ENCODE measurements around the gene LTN1.
A peak's percentile ranks its signal among the peaks of the same experiment; 100 is the strongest.
"Not testable (repeated sequence)": the region's sequence is repeated elsewhere in the genome, so short reads cannot be mapped to it uniquely, and the experiment has no call there.

LTN1 gene

DNA sequence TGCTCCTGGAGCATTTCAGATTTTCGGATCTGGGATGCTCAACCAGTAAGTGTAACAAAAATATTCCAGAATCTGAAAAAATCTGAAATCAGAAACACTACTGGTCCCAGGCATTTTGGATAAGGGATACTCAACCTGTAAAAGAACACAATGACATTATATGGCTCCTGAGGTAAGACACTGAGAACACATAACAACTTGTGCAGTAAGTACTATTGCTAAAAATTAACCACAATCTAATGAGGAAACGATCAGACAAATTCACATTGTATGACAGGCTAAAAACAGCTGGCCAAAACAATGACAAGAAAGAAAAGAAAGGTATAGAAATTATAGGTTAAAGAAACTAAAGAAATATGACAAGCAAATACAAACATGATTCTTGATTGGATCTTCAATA is 54.9 kb downstream of the LTN1 start:
- ChIA-PET POLR2A (no interaction called here), CTCF (no interaction called here)
- no peaks in the 10 kb centered on the region for H3K9me3 ChIP-seq (ENCODE audit: control extremely low read depth in 1 of 5, control insufficient read depth in 4 of 5, insufficient read depth in 2 of 5, low read depth in 1 of 5, low read length in 4 of 5)
- no peaks in the 10 kb centered on the region for H3K27me3 ChIP-seq (replicated peaks in 2 of 5; ENCODE audit: control insufficient read depth in 4 of 5, insufficient read depth in 5 of 5, low read length in 4 of 5)
- H3K4me1 ChIP-seq (ENCODE audit: control extremely low read depth in 1 of 4, control insufficient read depth in 4 of 4, insufficient read depth in 4 of 4, low read length in 3 of 4) = peaks cover 0 to 7% (median 2%) of the 10 kb centered on the region in 4 experiments
- H3K36me3 ChIP-seq (ENCODE audit: control insufficient read depth in 4 of 4, insufficient read depth in 4 of 4, low read length in 3 of 4) = peaks cover 7 to 30% (median 24%) of the 10 kb centered on the region in 4 experiments
- DNase-seq = no peak
- H3K27ac ChIP-seq (ENCODE audit: insufficient read depth in 1 of 2, low read depth in 1 of 2, low read length in 2 of 2, poor library complexity in 1 of 2, severe bottlenecking in 2 of 2) = no peak overlapping the region
- 86% methylated on average over 1 of the region's 2 CpGs for WGBS (ENCODE audit: insufficient coverage)
- no peak overlapping the region for H3K4me3 ChIP-seq (ENCODE audit: control insufficient read depth in 1 of 7, extremely low read depth in 1 of 7, insufficient read depth in 4 of 7, low read depth in 2 of 7, low read length in 6 of 7)

DNA sequence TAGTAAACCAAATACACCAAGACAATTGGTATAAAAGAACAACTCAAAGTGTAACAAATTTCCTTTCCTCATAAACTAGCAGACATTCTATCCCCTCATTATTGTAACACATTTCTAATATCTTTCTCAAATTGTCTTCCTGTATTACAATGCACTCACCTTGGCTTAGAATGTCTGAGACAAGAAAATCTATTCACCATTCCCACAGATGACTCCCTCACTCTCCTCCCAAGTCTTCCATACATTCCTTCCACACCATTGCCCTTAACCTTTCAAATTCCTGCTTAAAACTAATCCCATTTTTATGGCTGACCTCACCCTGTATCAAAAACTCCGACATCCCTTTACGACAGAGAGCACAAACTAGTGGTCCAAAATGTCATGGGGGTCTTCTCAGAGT is 56.0 kb downstream of the LTN1 start:
- Histone ChIP-seq H3K27me3 (replicated peaks in 2 of 5; ENCODE audit: control insufficient read depth in 4 of 5, insufficient read depth in 5 of 5, low read length in 4 of 5) (no peaks in the 10 kb centered on the region), H3K4me1 (ENCODE audit: control extremely low read depth in 1 of 4, control insufficient read depth in 4 of 4, insufficient read depth in 4 of 4, low read length in 3 of 4) (peaks cover 0 to 7% (median 2%) of the 10 kb centered on the region in 4 experiments), H3K27ac (ENCODE audit: insufficient read depth in 1 of 2, low read depth in 1 of 2, low read length in 2 of 2, poor library complexity in 1 of 2, severe bottlenecking in 2 of 2) (no peak overlapping the region), H3K4me3 (ENCODE audit: control insufficient read depth in 1 of 7, extremely low read depth in 1 of 7, insufficient read depth in 4 of 7, low read depth in 2 of 7, low read length in 6 of 7) (no peak overlapping the region), H3K36me3 (ENCODE audit: control insufficient read depth in 4 of 4, insufficient read depth in 4 of 4, low read length in 3 of 4) (peaks cover 7 to 25% (median 21%) of the 10 kb centered on the region in 4 experiments), H3K9me3 (ENCODE audit: control extremely low read depth in 1 of 5, control insufficient read depth in 4 of 5, insufficient read depth in 2 of 5, low read depth in 1 of 5, low read length in 4 of 5) (no peaks in the 10 kb centered on the region)
- no peak for DNase-seq
- ChIA-PET CTCF (interaction anchor here (2.8 kb wide), 1 partner anchor 191 kb away, joined by 10 read pairs; no protein-coding TSS in a partner anchor), POLR2A (no interaction called here)
- WGBS (ENCODE audit: insufficient coverage) = no CpG with 5 or more reads among the region's 2 CpGs

DNA sequence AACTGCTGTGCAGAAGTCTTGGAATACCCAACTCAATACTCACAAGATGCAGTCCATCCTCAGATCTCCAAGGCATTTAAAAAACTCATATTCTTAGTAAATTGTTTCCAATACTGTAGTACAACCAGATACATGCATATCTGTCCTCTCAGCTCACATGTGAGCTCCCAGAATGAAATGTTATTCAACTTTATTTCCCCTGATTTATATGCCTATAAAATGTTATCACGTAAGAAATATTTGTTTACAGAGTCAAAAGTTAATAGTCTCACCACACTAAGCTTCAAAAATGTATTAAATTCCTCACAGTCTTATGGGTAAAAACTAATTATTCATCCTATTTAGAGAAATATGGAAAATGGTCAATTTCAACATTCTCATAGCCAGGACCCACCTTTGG is 56.6 kb downstream of the LTN1 start:
- WGBS (ENCODE audit: insufficient coverage) = no CpG with 5 or more reads among the region's 1 CpG
- ChIA-PET CTCF (interaction anchor here (2.8 kb wide), 1 partner anchor 191 kb away, joined by 10 read pairs; no protein-coding TSS in a partner anchor), POLR2A (no interaction called here)
- DNase-seq = no peak
- H3K27me3 ChIP-seq (replicated peaks in 2 of 5; ENCODE audit: control insufficient read depth in 4 of 5, insufficient read depth in 5 of 5, low read length in 4 of 5) = no peaks in the 10 kb centered on the region
- H3K4me1 ChIP-seq (ENCODE audit: control extremely low read depth in 1 of 4, control insufficient read depth in 4 of 4, insufficient read depth in 4 of 4, low read length in 3 of 4) = peaks cover 0 to 7% (median 2%) of the 10 kb centered on the region in 4 experiments
- peaks cover 7 to 25% (median 22%) of the 10 kb centered on the region in 4 experiments for H3K36me3 ChIP-seq (ENCODE audit: control insufficient read depth in 4 of 4, insufficient read depth in 4 of 4, low read length in 3 of 4)
- H3K27ac ChIP-seq (ENCODE audit: insufficient read depth in 1 of 2, low read depth in 1 of 2, low read length in 2 of 2, poor library complexity in 1 of 2, severe bottlenecking in 2 of 2) = no peak overlapping the region
- H3K4me3 ChIP-seq (ENCODE audit: control insufficient read depth in 1 of 7, extremely low read depth in 1 of 7, insufficient read depth in 4 of 7, low read depth in 2 of 7, low read length in 6 of 7) = no peak overlapping the region
- H3K9me3 ChIP-seq (ENCODE audit: control extremely low read depth in 1 of 5, control insufficient read depth in 4 of 5, insufficient read depth in 2 of 5, low read depth in 1 of 5, low read length in 4 of 5) = no peaks in the 10 kb centered on the region

DNA sequence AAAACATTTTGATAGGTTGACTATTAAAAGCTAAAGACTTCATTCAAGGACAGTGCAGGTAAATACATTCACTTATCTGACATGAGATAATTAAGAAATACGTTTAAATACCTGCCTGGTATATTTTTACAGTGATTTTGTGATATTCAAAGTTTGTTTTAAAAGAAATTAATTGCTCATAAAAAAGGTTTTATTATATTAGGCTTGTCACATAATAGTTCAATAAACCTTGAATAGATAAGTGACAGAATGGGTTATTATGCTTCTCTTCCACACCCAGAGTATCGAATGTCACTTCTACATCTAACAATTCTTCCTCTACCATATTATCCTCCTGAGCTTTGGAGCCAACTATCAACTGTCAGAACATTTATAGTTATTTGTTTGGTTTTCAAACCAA is 60.0 kb downstream of the LTN1 start:
- CTCF ChIA-PET = interaction anchor here (1.3 kb wide), 1 partner anchor 57 kb away, joined by 3 read pairs; no protein-coding TSS in a partner anchor
- H3K27me3 ChIP-seq (replicated peaks in 2 of 5; ENCODE audit: control insufficient read depth in 4 of 5, insufficient read depth in 5 of 5, low read length in 4 of 5) = no peaks in the 10 kb centered on the region
- DNase-seq = no peak
- 100% methylated on average over 1 of the region's 2 CpGs for WGBS (ENCODE audit: insufficient coverage)
- H3K27ac ChIP-seq (ENCODE audit: insufficient read depth in 1 of 2, low read depth in 1 of 2, low read length in 2 of 2, poor library complexity in 1 of 2, severe bottlenecking in 2 of 2) = no peak overlapping the region
- H3K36me3 ChIP-seq (ENCODE audit: control insufficient read depth in 4 of 4, insufficient read depth in 4 of 4, low read length in 3 of 4) = peaks cover 10 to 30% (median 25%) of the 10 kb centered on the region in 4 experiments
- no peaks in the 10 kb centered on the region for H3K9me3 ChIP-seq (ENCODE audit: control extremely low read depth in 1 of 5, control insufficient read depth in 4 of 5, insufficient read depth in 2 of 5, low read depth in 1 of 5, low read length in 4 of 5)
- no peaks in the 10 kb centered on the region for H3K4me1 ChIP-seq (ENCODE audit: control extremely low read depth in 1 of 4, control insufficient read depth in 4 of 4, insufficient read depth in 4 of 4, low read length in 3 of 4)
- POLR2A ChIA-PET = no interaction called here
- H3K4me3 ChIP-seq (ENCODE audit: control insufficient read depth in 1 of 7, extremely low read depth in 1 of 7, insufficient read depth in 4 of 7, low read depth in 2 of 7, low read length in 6 of 7) = no peak overlapping the region

DNA sequence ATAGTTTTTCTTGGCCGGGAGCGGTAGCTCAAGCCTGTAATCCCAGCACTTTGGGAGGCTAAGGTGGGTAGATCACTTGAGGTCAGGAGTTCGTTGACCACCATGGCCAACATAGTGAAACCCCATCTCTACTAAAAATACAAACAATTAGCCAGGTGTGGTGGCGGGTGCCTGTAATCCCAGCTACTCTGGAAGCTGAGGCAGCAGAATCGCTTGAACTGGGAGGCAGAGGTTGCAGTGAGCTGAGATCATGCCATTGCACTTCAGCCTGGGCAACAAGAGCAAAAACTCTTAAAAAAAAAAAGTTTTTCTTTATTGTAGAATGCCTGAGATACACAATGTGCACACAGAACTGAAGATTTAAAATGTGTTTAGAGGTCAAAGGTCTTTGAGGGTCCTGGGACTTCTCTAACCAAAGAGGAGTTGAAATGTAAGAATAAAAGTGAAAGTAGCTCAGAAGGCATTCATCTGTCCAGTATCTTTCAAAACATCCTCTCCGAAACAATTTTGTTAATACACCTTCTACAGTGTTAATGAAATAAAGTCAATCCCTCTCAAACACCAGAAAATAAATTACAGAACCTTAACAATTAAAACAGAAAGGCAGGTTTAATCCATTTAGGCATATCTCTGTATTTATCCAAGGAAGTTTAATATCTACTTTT is 60.8 kb downstream of the LTN1 start:
- DNase-seq; H3K27ac ChIP-seq (ENCODE audit: insufficient read depth in 1 of 2, low read depth in 1 of 2, low read length in 2 of 2, poor library complexity in 1 of 2, severe bottlenecking in 2 of 2); H3K9me3 ChIP-seq (ENCODE audit: control extremely low read depth in 1 of 5, control insufficient read depth in 4 of 5, insufficient read depth in 2 of 5, low read depth in 1 of 5, low read length in 4 of 5); H3K4me3 ChIP-seq (ENCODE audit: control insufficient read depth in 1 of 7, extremely low read depth in 1 of 7, insufficient read depth in 4 of 7, low read depth in 2 of 7, low read length in 6 of 7); POLR2A ChIA-PET; H3K4me1 ChIP-seq (ENCODE audit: control extremely low read depth in 1 of 4, control insufficient read depth in 4 of 4, insufficient read depth in 4 of 4, low read length in 3 of 4); H3K27me3 ChIP-seq (replicated peaks in 2 of 5; ENCODE audit: control insufficient read depth in 4 of 5, insufficient read depth in 5 of 5, low read length in 4 of 5): not testable (repeated sequence)
- H3K36me3 ChIP-seq (ENCODE audit: control insufficient read depth in 4 of 4, insufficient read depth in 4 of 4, low read length in 3 of 4) = peaks cover 10 to 30% (median 26%) of the 10 kb centered on the region in 4 experiments
- 83% methylated on average over 5 of the region's 6 CpGs for whole genome bisulfite sequencing (ENCODE audit: insufficient coverage)
- CTCF ChIA-PET = interaction anchor here (1.3 kb wide), 1 partner anchor 58 kb away, joined by 3 read pairs; no protein-coding TSS in a partner anchor

DNA sequence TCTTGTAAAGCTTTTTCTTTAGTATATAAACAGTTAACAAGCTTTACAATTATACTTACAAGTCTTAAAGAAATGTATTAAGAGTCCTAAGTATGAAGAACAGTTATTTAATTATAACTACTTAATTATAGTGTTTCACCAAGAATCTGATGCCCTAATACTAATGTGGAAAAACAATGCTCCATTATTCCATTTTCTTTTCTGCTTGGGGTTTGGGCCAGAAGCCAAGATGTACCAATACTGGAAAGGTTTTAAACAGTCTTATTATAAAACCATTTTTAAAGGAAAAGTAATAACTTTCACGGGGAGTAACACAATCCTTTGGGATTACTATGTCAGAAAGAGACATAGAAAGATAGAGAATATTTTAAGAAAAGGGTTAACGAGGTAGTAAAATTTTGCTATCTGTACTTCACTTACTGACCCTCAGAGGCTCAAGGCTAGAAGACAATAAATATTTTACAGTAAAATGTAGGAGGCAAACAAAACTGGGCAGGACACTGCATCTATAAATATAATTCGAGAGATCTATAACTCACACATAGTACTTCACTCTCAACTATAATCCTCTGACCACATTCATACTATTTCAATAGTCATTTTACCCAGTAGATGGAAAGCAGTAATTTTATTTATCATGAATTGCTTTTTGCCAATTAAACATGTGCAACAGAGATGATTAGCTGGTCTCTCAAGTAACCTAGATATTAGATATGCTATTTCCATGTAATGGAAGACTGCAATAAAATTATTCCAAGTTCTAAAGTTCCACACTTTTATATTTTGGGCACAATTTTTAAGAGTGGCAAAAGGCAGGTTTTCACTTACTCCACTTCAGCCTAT is 63.9 kb downstream of the LTN1 start:
- no peaks in the 10 kb centered on the region for H3K9me3 ChIP-seq (ENCODE audit: control extremely low read depth in 1 of 5, control insufficient read depth in 4 of 5, insufficient read depth in 2 of 5, low read depth in 1 of 5, low read length in 4 of 5)
- peaks cover 6 to 15% (median 8%) of the 10 kb centered on the region in 4 experiments for H3K36me3 ChIP-seq (ENCODE audit: control insufficient read depth in 4 of 4, insufficient read depth in 4 of 4, low read length in 3 of 4)
- DNase-seq = no peak
- H3K4me3 ChIP-seq (ENCODE audit: control insufficient read depth in 1 of 7, extremely low read depth in 1 of 7, insufficient read depth in 4 of 7, low read depth in 2 of 7, low read length in 6 of 7) = no peak overlapping the region
- no peaks in the 10 kb centered on the region for H3K27me3 ChIP-seq (replicated peaks in 2 of 5; ENCODE audit: control insufficient read depth in 4 of 5, insufficient read depth in 5 of 5, low read length in 4 of 5)
- H3K27ac ChIP-seq (ENCODE audit: insufficient read depth in 1 of 2, low read depth in 1 of 2, low read length in 2 of 2, poor library complexity in 1 of 2, severe bottlenecking in 2 of 2) = no peak overlapping the region
- 100% methylated on average over 2 of the region's 3 CpGs for WGBS (ENCODE audit: insufficient coverage)
- ChIA-PET POLR2A (no interaction called here), CTCF (interaction anchor here (0.6 to 1.7 kb wide), 3 partner anchors 10 to 184 kb away, joined by 3 to 4 read pairs (median 3); no protein-coding TSS in a partner anchor)
- H3K4me1 ChIP-seq (ENCODE audit: control extremely low read depth in 1 of 4, control insufficient read depth in 4 of 4, insufficient read depth in 4 of 4, low read length in 3 of 4) = no peaks in the 10 kb centered on the region

DNA sequence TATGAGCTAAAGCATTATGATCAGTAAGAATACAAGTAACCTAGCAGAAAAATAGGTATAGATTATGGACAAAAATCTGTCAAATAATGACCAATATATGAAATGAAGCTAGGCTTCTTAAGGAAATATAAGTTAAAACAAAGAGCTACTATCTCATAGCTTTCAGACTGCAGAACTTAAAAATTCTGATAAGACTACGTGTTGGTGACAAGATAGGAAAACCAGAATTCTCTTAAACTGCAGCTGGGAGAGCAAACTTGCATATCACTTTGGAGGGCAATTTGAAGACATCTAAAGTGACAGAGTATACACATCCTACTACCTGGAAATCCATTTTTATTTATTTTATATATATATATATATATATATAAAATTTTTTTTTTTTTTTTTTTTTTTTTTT is 65.5 kb downstream of the LTN1 start:
- CTCF ChIA-PET = interaction anchor here (0.6 to 1.5 kb wide), 5 partner anchors 15 to 701 kb away, joined by 3 to 4 read pairs (median 3); a partner anchor contains a TSS
- no CpG with 5 or more reads among the region's 1 CpG for WGBS (ENCODE audit: insufficient coverage)
- peak; percentile 6 to 37 (median 17) for DNase-seq
- POLR2A ChIA-PET = no interaction called here
- Histone ChIP-seq H3K27me3 (replicated peaks in 2 of 5; ENCODE audit: control insufficient read depth in 4 of 5, insufficient read depth in 5 of 5, low read length in 4 of 5) (no peaks in the 10 kb centered on the region), H3K9me3 (ENCODE audit: control extremely low read depth in 1 of 5, control insufficient read depth in 4 of 5, insufficient read depth in 2 of 5, low read depth in 1 of 5, low read length in 4 of 5) (no peaks in the 10 kb centered on the region), H3K27ac (ENCODE audit: insufficient read depth in 1 of 2, low read depth in 1 of 2, low read length in 2 of 2, poor library complexity in 1 of 2, severe bottlenecking in 2 of 2) (no peak overlapping the region), H3K36me3 (ENCODE audit: control insufficient read depth in 4 of 4, insufficient read depth in 4 of 4, low read length in 3 of 4) (peaks cover 3 to 12% (median 8%) of the 10 kb centered on the region in 4 experiments), H3K4me1 (ENCODE audit: control extremely low read depth in 1 of 4, control insufficient read depth in 4 of 4, insufficient read depth in 4 of 4, low read length in 3 of 4) (no peaks in the 10 kb centered on the region), H3K4me3 (ENCODE audit: control insufficient read depth in 1 of 7, extremely low read depth in 1 of 7, insufficient read depth in 4 of 7, low read depth in 2 of 7, low read length in 6 of 7) (no peak overlapping the region)

Data from common myeloid progenitor, CD34-positive (primary cell).